Stimulated activated naive CD8-positive, alpha-beta T cell treated with anti-CD3 and anti-CD28 coated beads, Interleukin-15, amount 100 ng/mL, for 72 hours (primary cell): ENCODE data around the gene STON1.
"Not testable (repeated sequence)": the region's sequence is repeated elsewhere in the genome, so short reads cannot be mapped to it uniquely, and the experiment has no call there.

Experiments used
- ATAC-seq: fragments of 150-1000 bp; cut with Tn5 transposase; 2 replicates; pipeline ENCODE4 v1.10.0; 2021; ENCODE audit warnings: mild to moderate bottlenecking, moderate library complexity
- DNase-seq, 2 donors: peaks; one replicate each; pipeline ENCODE4 v3.0.0; 2021 to 2022
- H3K27ac Mint-ChIP-seq, 2 donors: one replicate each; pipeline ENCODE4 v1.8.0; 2022; ENCODE audit warnings: mild to moderate bottlenecking in 2 of 2, mixed read lengths in 2 of 2, moderate library complexity in 2 of 2
- H3K27me3 Mint-ChIP-seq: one replicate; pipeline ENCODE4 v1.8.0; 2022; ENCODE audit warnings: mixed read lengths
- H3K4me1 Mint-ChIP-seq: one replicate; pipeline ENCODE4 v1.8.0; 2022; ENCODE audit warnings: mild to moderate bottlenecking, mixed read lengths
- H3K4me3 Mint-ChIP-seq, 2 donors: one replicate each; pipeline ENCODE4 v1.8.0; 2022; ENCODE audit warnings: mild to moderate bottlenecking in 2 of 2, mixed read lengths in 2 of 2, moderate library complexity in 1 of 2
- H3K9me3 Mint-ChIP-seq, 2 donors: one replicate each; pipeline ENCODE4 v1.8.0; 2022; ENCODE audit warnings: mixed read lengths in 2 of 2

The STON1 gene

DNA sequence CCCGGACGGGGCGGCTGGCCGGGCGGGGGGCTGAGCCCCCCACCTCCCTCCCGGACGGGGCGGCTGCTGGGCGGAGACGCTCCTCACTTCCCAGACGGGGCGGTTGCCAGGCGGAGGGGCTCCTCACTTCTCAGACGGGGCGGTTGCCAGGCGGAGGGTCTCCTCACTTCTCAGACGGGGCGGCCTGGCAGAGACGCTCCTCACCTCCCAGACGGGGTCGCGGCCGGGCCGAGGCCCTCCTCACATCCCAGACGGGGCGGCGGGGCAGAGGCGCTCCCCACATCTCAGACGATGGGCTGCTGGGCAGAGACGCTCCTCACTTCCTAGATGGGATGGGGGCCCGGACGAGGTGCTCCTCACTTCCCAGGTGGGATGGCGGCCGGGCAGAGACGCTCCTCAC, 84.6 kb downstream of the STON1 start:
- H3K4me3 Mint-ChIP-seq, H3K27me3 Mint-ChIP-seq, H3K4me1 Mint-ChIP-seq, DNase-seq, H3K27ac Mint-ChIP-seq, ATAC-seq, H3K9me3 Mint-ChIP-seq: not testable (repeated sequence)

DNA sequence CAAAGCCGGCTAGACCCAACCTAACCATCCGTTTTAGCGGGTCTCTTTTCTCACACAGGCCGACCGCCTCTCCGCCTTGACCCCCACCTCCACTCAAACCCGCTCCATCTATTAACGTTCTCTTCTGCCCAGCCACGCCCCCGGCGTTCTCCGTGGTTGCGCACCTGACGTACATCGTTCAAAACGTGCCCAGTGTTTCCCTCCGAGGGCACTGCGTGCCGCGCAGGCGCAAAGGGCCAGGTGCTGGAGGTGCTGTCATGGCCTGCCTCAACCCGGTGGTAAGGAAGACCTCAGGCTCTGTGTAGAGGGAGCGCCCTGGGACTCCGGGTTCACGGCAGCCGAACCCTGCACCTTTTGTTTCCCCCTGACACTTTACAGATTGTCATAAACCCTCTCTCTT, 87.7 kb downstream of the STON1 start, which contains the start of gene GTF2A1L:
GTF2A1L (plus strand) TSS at position 239 of the 400 bp plus-strand sequence; CDS start at position 258, 19 bp downstream.
- Mint-ChIP-seq H3K27me3 (peaks cover 7% of the 10 kb centered on the region), H3K9me3 (no peaks in the 10 kb centered on the region), H3K4me1 (no peaks in the 10 kb centered on the region), H3K4me3 (no peak within 1 kb of the TSS), H3K27ac (peak within 1 kb of the TSS in 1 of 2 donors; percentile 69)
- no peak for DNase-seq
- peak; percentile 48 for ATAC-seq

DNA sequence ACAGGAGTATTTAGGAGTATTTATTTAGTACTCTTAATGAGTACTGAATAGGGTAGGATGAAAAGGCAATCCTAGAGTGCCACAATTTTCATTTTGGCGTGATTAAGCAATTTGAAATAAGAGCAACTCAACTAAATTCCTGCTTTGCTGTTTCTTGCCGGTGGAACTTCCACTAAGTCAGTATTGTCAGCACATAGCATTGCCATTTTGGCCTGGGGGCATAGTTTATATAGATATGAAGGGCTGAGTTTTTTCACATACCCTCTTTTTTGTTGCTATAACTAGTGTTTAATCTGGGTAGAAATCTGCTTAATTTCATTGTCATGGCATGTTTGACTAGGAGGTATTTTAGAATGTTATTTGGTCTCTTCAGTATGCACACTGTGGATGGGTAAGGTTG, 89.6 kb downstream of the STON1 start:
- H3K4me3 Mint-ChIP-seq = no peak overlapping the region
- no peaks in the 10 kb centered on the region for H3K9me3 Mint-ChIP-seq
- ATAC-seq (no peak), DNase-seq (no peak)
- H3K27me3 Mint-ChIP-seq = peaks cover 7% of the 10 kb centered on the region
- H3K4me1 Mint-ChIP-seq = no peaks in the 10 kb centered on the region
- no peak overlapping the region for H3K27ac Mint-ChIP-seq

DNA sequence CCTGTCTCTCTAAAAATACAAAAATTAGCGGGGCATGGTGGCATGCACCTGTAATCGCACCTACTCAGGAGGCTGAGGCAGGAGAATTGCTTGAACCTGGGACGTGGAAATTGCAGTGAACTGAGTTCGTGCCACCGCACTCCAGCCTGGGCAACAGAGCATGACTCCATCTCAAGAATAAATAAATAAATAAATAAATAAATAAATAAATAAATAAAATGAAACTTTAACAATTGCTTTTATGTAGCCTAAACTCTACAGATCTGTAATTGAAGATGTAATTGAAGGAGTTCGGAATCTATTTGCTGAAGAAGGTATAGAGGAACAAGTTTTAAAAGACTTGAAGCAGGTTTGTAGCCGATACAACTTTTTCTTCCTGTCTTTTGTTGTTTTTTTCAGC, 90.7 kb downstream of the STON1 start:
- Mint-ChIP-seq H3K9me3 (no peaks in the 10 kb centered on the region), H3K27me3 (peaks cover 7% of the 10 kb centered on the region), H3K4me1 (no peaks in the 10 kb centered on the region), H3K4me3 (no peak overlapping the region), H3K27ac (no peak overlapping the region)
- no peak for DNase-seq
- no peak for ATAC-seq

DNA sequence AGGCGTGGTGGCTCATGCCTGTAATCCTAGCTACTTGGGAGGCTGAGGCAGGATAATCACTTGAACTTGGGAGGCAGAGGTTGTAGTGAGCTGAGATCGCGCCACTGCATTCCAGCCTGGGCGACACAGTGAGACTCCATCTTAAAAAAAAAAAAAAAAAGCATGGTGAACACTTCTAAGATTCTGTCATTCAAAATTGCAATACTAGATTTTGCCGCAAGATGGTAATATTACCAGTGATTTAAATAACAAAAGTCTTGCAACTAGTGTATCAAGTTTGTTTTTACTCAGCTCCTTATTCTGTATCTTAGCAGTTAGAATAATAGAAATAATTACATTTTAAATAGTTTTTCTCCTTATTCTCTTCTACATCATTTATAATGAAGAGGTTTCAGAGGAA, 92.7 kb downstream of the STON1 start:
- not testable (repeated sequence) for H3K9me3 Mint-ChIP-seq, H3K27me3 Mint-ChIP-seq, H3K4me3 Mint-ChIP-seq, H3K4me1 Mint-ChIP-seq, H3K27ac Mint-ChIP-seq, DNase-seq, ATAC-seq

DNA sequence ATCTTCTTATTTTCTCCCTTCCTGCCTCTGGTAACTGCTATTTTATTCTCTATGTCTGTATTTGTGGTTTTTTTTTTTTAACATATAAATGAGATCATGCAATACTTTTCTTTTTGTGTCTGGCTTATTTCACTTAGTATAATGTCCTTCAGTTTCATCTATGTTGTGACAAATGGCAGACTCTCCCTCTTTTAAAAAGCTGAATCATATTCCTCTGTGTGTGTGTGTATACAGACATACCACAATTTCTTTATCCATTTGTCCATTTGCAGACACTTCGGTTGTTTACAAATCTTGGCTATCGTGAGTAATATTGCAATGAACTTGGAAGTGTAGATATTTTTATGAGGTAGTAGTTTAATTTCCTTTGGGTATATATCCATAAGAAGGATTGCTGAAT, 94.7 kb downstream of the STON1 start:
- no peak for ATAC-seq
- no peaks in the 10 kb centered on the region for H3K4me1 Mint-ChIP-seq
- peaks cover 0 to 6% of the 10 kb centered on the region in 2 donors for H3K9me3 Mint-ChIP-seq

DNA sequence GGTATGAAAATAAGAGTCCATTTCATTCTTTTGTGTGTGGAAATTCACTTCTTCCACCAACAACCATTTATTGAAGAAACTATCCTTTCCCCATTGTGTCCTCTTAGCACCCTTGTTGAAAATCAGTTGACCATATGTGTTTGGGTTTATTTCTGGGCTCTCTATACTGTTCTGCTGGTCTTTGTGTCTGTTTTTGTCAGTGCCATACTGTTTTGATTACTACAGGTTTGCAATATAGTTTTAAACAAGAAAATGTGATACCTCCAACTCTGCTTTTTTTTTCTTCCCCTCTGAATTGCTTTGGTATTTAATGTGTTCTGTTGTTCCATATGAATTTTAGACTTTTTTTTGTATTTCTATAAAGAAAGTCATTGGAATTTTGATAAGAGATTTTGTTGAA, 96.1 kb downstream of the STON1 start:
- no peak overlapping the region for H3K4me3 Mint-ChIP-seq
- no peak overlapping the region for H3K27ac Mint-ChIP-seq
- ATAC-seq (no peak), DNase-seq (no peak)
- H3K4me1 Mint-ChIP-seq = no peaks in the 10 kb centered on the region
- peaks cover 0 to 6% of the 10 kb centered on the region in 2 donors for H3K9me3 Mint-ChIP-seq
- H3K27me3 Mint-ChIP-seq = peaks cover 21% of the 10 kb centered on the region

More for the DNA sequence above, 94.7 kb downstream of the STON1 start:
- Mint-ChIP-seq H3K4me3 (no peak overlapping the region), H3K27ac (no peak overlapping the region), H3K27me3 (peaks cover 7% of the 10 kb centered on the region)
- DNase-seq = no peak

DNA sequence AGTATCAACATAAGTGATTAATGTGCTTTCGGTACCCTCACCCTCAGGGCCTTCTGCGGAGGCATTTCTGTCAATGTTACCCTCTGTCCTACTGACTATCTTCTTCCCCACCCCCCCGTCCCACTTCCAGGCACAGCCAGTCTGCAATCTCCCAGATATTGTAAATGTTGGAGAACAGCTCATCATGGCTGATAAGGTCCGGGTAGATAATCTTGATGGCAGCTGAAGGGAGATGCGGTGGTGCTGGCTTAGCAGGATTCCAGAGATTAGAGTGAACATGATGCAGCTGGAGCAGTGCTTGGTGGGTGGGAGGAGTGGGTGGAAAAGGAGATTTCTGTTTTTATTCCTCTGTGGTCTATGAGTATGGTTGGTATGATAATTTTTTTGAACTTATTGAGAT, 103.2 kb downstream of the STON1 start:
- ATAC-seq (no peak), DNase-seq (no peak)
- Mint-ChIP-seq H3K27ac (no peak overlapping the region), H3K9me3 (peaks cover 7 to 15% of the 10 kb centered on the region in 2 donors), H3K4me1 (no peaks in the 10 kb centered on the region), H3K27me3 (peaks cover 48% of the 10 kb centered on the region), H3K4me3 (no peak overlapping the region)

DNA sequence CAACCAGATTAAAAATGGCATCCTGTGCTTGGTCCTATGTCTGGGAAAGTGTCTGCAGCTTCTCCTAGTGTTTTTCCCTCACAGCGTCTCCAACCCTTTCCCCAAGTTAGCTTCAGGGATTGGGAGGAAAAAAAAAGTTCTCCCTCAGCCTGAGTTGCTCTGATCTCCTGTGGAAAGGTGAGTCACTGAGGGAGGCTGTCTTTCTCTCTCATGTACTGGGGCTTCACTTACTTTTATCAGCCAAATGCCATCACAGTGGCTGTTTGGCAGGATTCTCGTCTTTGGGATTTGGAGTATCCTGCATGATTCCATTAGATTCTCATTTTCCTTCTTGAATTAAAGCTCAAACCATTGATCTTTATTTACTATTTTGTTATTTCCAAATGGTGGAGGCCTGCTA, 105.8 kb downstream of the STON1 start:
- H3K4me3 Mint-ChIP-seq = no peak overlapping the region
- DNase-seq (no peak), ATAC-seq (no peak)
- peaks cover 38% of the 10 kb centered on the region for H3K27me3 Mint-ChIP-seq
- peaks cover 14 to 15% of the 10 kb centered on the region in 2 donors for H3K9me3 Mint-ChIP-seq
- H3K4me1 Mint-ChIP-seq = no peaks in the 10 kb centered on the region
- no peak overlapping the region for H3K27ac Mint-ChIP-seq

DNA sequence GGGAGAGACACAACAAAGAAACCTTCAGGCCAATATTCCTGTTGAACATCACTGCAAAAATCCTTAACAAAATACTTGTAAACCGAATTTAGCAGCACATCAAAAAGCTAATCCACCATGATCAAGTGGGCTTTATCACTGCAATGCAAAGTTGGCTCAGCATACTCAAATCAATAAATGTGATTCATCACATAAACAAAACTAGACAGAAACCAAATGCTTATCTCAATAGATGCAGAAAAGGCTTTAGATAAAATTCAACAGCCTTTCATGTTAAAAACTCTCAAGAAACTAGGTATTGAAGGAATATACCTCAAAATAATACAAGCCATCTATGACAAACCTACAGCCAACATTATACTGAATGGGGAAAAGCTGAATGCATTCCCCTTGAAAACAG, 108.3 kb downstream of the STON1 start:
- no peak overlapping the region for H3K27ac Mint-ChIP-seq
- peaks cover 27% of the 10 kb centered on the region for H3K27me3 Mint-ChIP-seq
- ATAC-seq (no peak), DNase-seq (no peak)
- no peak overlapping the region for H3K4me3 Mint-ChIP-seq
- no peaks in the 10 kb centered on the region for H3K4me1 Mint-ChIP-seq
- H3K9me3 Mint-ChIP-seq = peaks cover 11 to 14% of the 10 kb centered on the region in 2 donors
